HepG2 (cell line): Measurements from ENCODE around the gene XAF1. TPM values are rescaled to one million over a fixed set of nuclear protein-coding genes. Genes with fewer than 3 reads are reported as not detected.

Source experiments
- ELF3 ChIP-seq: IDR thresholded peaks from 2 replicates; pipeline ENCODE4 v1.6.1; 2016; ENCODE audit warnings: missing genetic modification reagents, missing compliant biosample characterization
- EP300 ChIP-seq, 3 experiments: sonication (generic) in 1 of 3; formaldehyde crosslinking in 1 of 3; IDR thresholded peaks; 2 replicates each; pipeline versions ENCODE4 v1.5.1 to v1.6.1; 2011 to 2020; ENCODE audit warnings: low read depth in 2 of 3, low read length in 2 of 3, borderline replicate concordance in 1 of 3, improper control_type of control experiment in 1 of 3, mild to moderate bottlenecking in 1 of 3, missing genetic modification reagents in 1 of 3, moderate library complexity in 1 of 3
- GATAD1 ChIP-seq: IDR thresholded peaks from 2 replicates; pipeline ENCODE4 v1.6.1; 2016; ENCODE audit warnings: missing genetic modification reagents, missing compliant biosample characterization
- HMGXB3 ChIP-seq: sonication (generic); formaldehyde crosslinking; IDR thresholded peaks from 2 replicates; pipeline ENCODE4 v1.4.0; 2020; ENCODE audit warnings: missing genetic modification reagents, borderline replicate concordance
- HNF4A ChIP-seq: sonication (generic); formaldehyde crosslinking; IDR thresholded peaks from 2 replicates; pipeline ENCODE4 v1.4.0; 2020; ENCODE audit warnings: missing genetic modification reagents
- LRRFIP1 ChIP-seq: sonication (generic); formaldehyde crosslinking; conservative IDR thresholded peaks from 2 replicates; pipeline ENCODE4 v1.4.0; 2020; ENCODE audit warnings: missing genetic modification reagents
- PRDM15 ChIP-seq: sonication (generic); formaldehyde crosslinking; IDR thresholded peaks from 2 replicates; pipeline ENCODE4 v1.4.0; 2020; ENCODE audit warnings: missing genetic modification reagents
- SP4 ChIP-seq: sonication (generic); formaldehyde crosslinking; IDR thresholded peaks from 2 replicates; pipeline ENCODE4 v1.8.1; 2023; ENCODE audit warnings: mild to moderate bottlenecking, missing genetic modification reagents
- TBX2 ChIP-seq: sonication (generic); formaldehyde crosslinking; IDR thresholded peaks from 2 replicates; pipeline ENCODE4 v1.5.0; 2020; ENCODE audit warnings: missing genetic modification reagents, mild to moderate bottlenecking, borderline replicate concordance
- ZBTB38 ChIP-seq: sonication (generic); formaldehyde crosslinking; IDR thresholded peaks from 2 replicates; pipeline ENCODE4 v1.5.1; 2020; ENCODE audit warnings: mild to moderate bottlenecking, missing genetic modification reagents
- ZBTB7B ChIP-seq: sonication (generic); formaldehyde crosslinking; IDR thresholded peaks from 2 replicates; pipeline ENCODE4 v1.4.0; 2020; ENCODE audit warnings: missing genetic modification reagents
- ZNF678 ChIP-seq: sonication (generic); formaldehyde crosslinking; IDR thresholded peaks from 2 replicates; pipeline ENCODE4 v1.4.0; 2020; ENCODE audit warnings: mild to moderate bottlenecking, missing genetic modification reagents
- ZNF839 ChIP-seq: sonication (generic); formaldehyde crosslinking; IDR thresholded peaks from 2 replicates; pipeline ENCODE4 v1.4.0; 2020; ENCODE audit warnings: missing genetic modification reagents, mild to moderate bottlenecking, borderline replicate concordance
- polyA plus RNA-seq, 8 experiments: library from polyadenylated mRNA; depleted of rRNA in 3 of 8; stranded (reverse) in 7 of 8; unstranded in 1 of 8; fragments of >200 nt; fragmentation: Illumina TruSeq in 4 of 8; extraction: Trizol in 4 of 8; gene quantifications; 2 replicates each; pipeline versions ENCODE4 v1.2.1 to v1.2.3, GENCODE V29; 2011 to 2016; ENCODE audit warnings: low read depth in 4 of 8, missing spikeins in 1 of 8, mixed read lengths in 1 of 8; ENCODE audit not compliant: insufficient read depth in 1 of 8
- total RNA-seq, 5 experiments: library from RNA; depleted of rRNA; stranded (reverse); fragments of >200 nt; fragmentation: Illumina TruSeq; extraction: Trizol; gene quantifications; 2 replicates each; pipeline ENCODE4 v1.2.3, GENCODE V29; 2016; ENCODE audit warnings: low read depth in 1 of 5

XAF1 gene
- total and polyA plus RNA-seq, 2 of the 13 experiments (the other 11 are each of a cell fraction or from before 2014, with no cell fraction given), result 1.2 to 2.4 TPM

GRCh38 chr17:6708357-6708961 lies 47.4 kb upstream of the XAF1 start (continued):
- no peak for TF ChIP-seq PRDM15
- peak; percentile 45; the same call in 1 of the 2 replicates for TF ChIP-seq ZBTB7B (CRISPR knock-in tag)
- no peak for TF ChIP-seq HMGXB3
- no peak for TF ChIP-seq TBX2 (CRISPR knock-in tag)
- TF ChIP-seq GATAD1 (CRISPR knock-in tag), result peak; percentile 45; the same call in 1 of the 2 replicates
- no peak for TF ChIP-seq ELF3 (CRISPR knock-in tag)
- peak; percentile 34; the same call in 1 of the 2 replicates for TF ChIP-seq SP4
- TF ChIP-seq ZNF678 (CRISPR knock-in tag), result no peak
- TF ChIP-seq ZNF839 (CRISPR knock-in tag), result no peak
- TF ChIP-seq ZBTB38 (CRISPR knock-in tag), result peak; percentile 89
- TF ChIP-seq EP300 (IDR thresholded peaks at IDR 0.05; ENCODE audit: low read depth in 2 of 2, low read length in 2 of 2), result peak in 1 of 2 experiments; percentile 20; a peak in 1 of 4 replicates
- TF ChIP-seq EP300 (CRISPR knock-in tag; IDR thresholded peaks at IDR 0.05; ENCODE audit: borderline replicate concordance), result no peak
- TF ChIP-seq LRRFIP1 (CRISPR knock-in tag), result no peak
- peak; percentile 70 for TF ChIP-seq HNF4A (CRISPR knock-in tag)
